ENCODE measurements around the gene NEK10. TPM values are rescaled to one million over a fixed set of nuclear protein-coding genes. Genes with fewer than 3 reads are reported as not detected.

NEK10 gene
- total and polyA plus RNA-seq, 2 of the 13 experiments (the other 11 are each of a cell fraction or from before 2014, with no cell fraction given) = 2.8 to 14.2 TPM

- TF ChIP-seq AKNA (CRISPR knock-in tag; IDR thresholded peaks at IDR 0.05; ENCODE audit: borderline replicate concordance) (no peak; the same call in 1 of the 2 replicates), SP5 (CRISPR knock-in tag; IDR thresholded peaks at IDR 0.05; ENCODE audit: borderline replicate concordance, low read depth) (peak; percentile 74; the same call in 1 of the 2 replicates), ZNF275 (CRISPR knock-in tag; IDR thresholded peaks at IDR 0.05; ENCODE audit: borderline replicate concordance) (no peak; the same call in 1 of the 2 replicates), ZNF431 (CRISPR knock-in tag; IDR thresholded peaks at IDR 0.05; ENCODE audit: borderline replicate concordance, low read depth) (peak; percentile 88; the same call in 1 of the 2 replicates), CHD4 (IDR thresholded peaks at IDR 0.05; ENCODE audit: borderline replicate concordance, low read length) (no peak), ZNF770 (CRISPR knock-in tag; IDR thresholded peaks at IDR 0.05) (no peak), GTF2F1 (IDR thresholded peaks at IDR 0.05; ENCODE audit: low read length) (0 out of 2 replicates have a peak, but pooled peaks have one; percentile 84), AHR (CRISPR knock-in tag; IDR thresholded peaks at IDR 0.05) (peak; percentile 62; the same call in 1 of the 2 replicates), ZNF430 (CRISPR knock-in tag; IDR thresholded peaks at IDR 0.05) (0 out of 2 replicates have a peak, but pooled peaks have one; percentile 56), NFKB2 (CRISPR knock-in tag; IDR thresholded peaks at IDR 0.05; ENCODE audit: borderline replicate concordance) (no peak), ZNF354B (CRISPR knock-in tag; IDR thresholded peaks at IDR 0.05) (no peak; the same call in 1 of the 2 replicates), ZBTB39 (CRISPR knock-in tag; IDR thresholded peaks at IDR 0.05) (peak; percentile 91; the same call in 1 of the 2 replicates), ZNF143 (CRISPR knock-in tag; IDR thresholded peaks at IDR 0.05) (peak; percentile 82), HMGXB4 (CRISPR knock-in tag; IDR thresholded peaks at IDR 0.05; ENCODE audit: borderline replicate concordance in 1 of 2, low read depth in 1 of 2) (peak in 1 of 2 experiments; percentile 57; a peak in 1 of 4 replicates)
Measured at GRCh38 chr3:27360113-27361078, 8.8 kb downstream of the NEK10 start (continued).

Data from HepG2 (cell line).